Heart right ventricle (tissue), 16 donors: ENCODE measurements around the gene TBC1D19. TPM values are rescaled to one million over a fixed set of nuclear protein-coding genes. Genes with fewer than 3 reads are reported as not detected.

Experiments
- ATAC-seq, 8 donors: fragments of 200-7000 bp; cut with Tn5 transposase; one replicate each; pipeline ENCODE4 v1.9.1; 2020; ENCODE audit warnings: mild to moderate bottlenecking in 8 of 8, moderate library complexity in 8 of 8, moderate number of reproducible peaks in 1 of 8
- DNase-seq, 2 donors: peaks; one replicate each; pipeline ENCODE4 v3.0.0-alpha.2; 2020
- H3K27ac ChIP-seq, 10 donors: fragments of 200-600 bp; sonication (generic) in 2 of 10; one replicate each; pipeline versions ENCODE4 v1.5.0 to v1.8.0; 2020 to 2022; ENCODE audit warnings: mild to moderate bottlenecking in 3 of 10
- H3K27me3 ChIP-seq, 7 donors: fragments of 200-600 bp; one replicate each; pipeline ENCODE4 v1.8.0; 2021 to 2022; ENCODE audit warnings: mild to moderate bottlenecking in 2 of 7
- H3K36me3 ChIP-seq, 9 donors: fragments of 200-600 bp; sonication (generic) in 1 of 9; one replicate each; pipeline versions ENCODE4 v1.5.0 to v1.8.0; 2020 to 2022; ENCODE audit warnings: mild to moderate bottlenecking in 2 of 9
- H3K4me1 ChIP-seq, 9 donors: fragments of 200-600 bp; sonication (generic) in 1 of 9; one replicate each; pipeline versions ENCODE4 v1.5.0 to v1.8.0; 2020 to 2022; ENCODE audit warnings: mild to moderate bottlenecking in 4 of 9
- H3K4me3 ChIP-seq, 10 donors: fragments of 200-600 bp; sonication (generic) in 2 of 10; one replicate each; pipeline versions ENCODE4 v1.5.0 to v1.8.0; 2020 to 2022; ENCODE audit warnings: mild to moderate bottlenecking in 7 of 10, moderate library complexity in 2 of 10
- H3K9me3 ChIP-seq, 11 donors: fragments of 200-600 bp in 10 of 11; sonication (generic) in 2 of 11; one replicate each; pipeline versions ENCODE4 v1.5.0 to v1.8.0; 2013 to 2022; ENCODE audit warnings: mild to moderate bottlenecking in 2 of 11, control low read depth in 1 of 11, moderate library complexity in 1 of 11
- WGBS, 2 donors: extraction: QIAGEN DNeasy Blood & Tissue Kit; methylation state at CpG; one replicate each; pipeline ENCODE4 v1.1.7; 2013; ENCODE audit warnings: inconsistent platforms in 1 of 2; 5-methylcytosine and 5-hydroxymethylcytosine counted together
- intact Hi-C, 10 donors: fragments of 100-400 bp; cut with DNase I; formaldehyde crosslinking; loops; one replicate each; pipeline versions ENCODE4 v1.11.1 to v1.14.2; 2022
- polyA plus RNA-seq, 2 donors: library from polyadenylated mRNA; stranded (reverse); fragments of 200-250 nt; gene quantifications; one replicate each; pipeline ENCODE4 v1.2.3, GENCODE V29; 2013
- total RNA-seq, 10 donors: library from RNA; stranded (reverse); fragmentation: NEBNext Ultra II Directional in 3 of 10; extraction: Animal tissue kit (Norgen Biotek cat#: 25700) in 3 of 10; gene quantifications; one replicate each; pipeline versions ENCODE4 v1.2.1 to v1.2.4, GENCODE V29; 2021 to 2023
- TF ChIP-seq, protein P1 (sequence below), 9 donors: fragments of 200-600 bp; sonication (generic) in 2 of 9; IDR thresholded peaks; one replicate each; pipeline versions ENCODE4 v1.5.0 to v1.8.0; 2021 to 2022; ENCODE audit warnings: antibody characterized with exemption in 9 of 9, mild to moderate bottlenecking in 5 of 9, moderate library complexity in 1 of 9
- donor health status: Arrhythmogenic right ventricular cardiomyopathy.
- donor health status: ischemic (EF 13 %, LVEDD 7.1; RV severe dilation, severe dysfunction).
- donor health status: healthy with polysubstance abuse.
- donor health status: DM: no; HTN: yes; CAD: no.
- donor health status: DM: no; HTN: no; CAD: no.
- donor health status: ischemic (EF 25% LVEDD 6.9; RV normal size, moderate dysfunction).
- donor health status: ischemic (EF 25% LVEDD 5.7; RV mildly dilated, moderate dysfunction).
- donor health status: healthy.
- donor health status: DM: yes; HTN: yes; CAD: no.
- donor health status: Ischemic cardiomyopathy.
- donor health status: ischemic (EF 35%, LVEDD 5.7; RV mildly dilated, moderate dysfunction).
- donor health status: nonischemic (EF 11% LVEDD 7.7; RV severe dilation, severe dysfunction).
- donor health status: DM: yes; HTN: yes; CAD: no.
- donor health status: PGD.
- donor health status: ischemic (EF 29% LVEDD 5.4; RV normal size, mild dysfunction).
- donor health status: nonischemic (EF 23%, LVEDD 6.1; RV moderate dilation, normal function).

The TBC1D19 gene
- total and polyA plus RNA-seq, 12 donors: 1.6 to 10.7 (median 9.4) TPM

DNA sequence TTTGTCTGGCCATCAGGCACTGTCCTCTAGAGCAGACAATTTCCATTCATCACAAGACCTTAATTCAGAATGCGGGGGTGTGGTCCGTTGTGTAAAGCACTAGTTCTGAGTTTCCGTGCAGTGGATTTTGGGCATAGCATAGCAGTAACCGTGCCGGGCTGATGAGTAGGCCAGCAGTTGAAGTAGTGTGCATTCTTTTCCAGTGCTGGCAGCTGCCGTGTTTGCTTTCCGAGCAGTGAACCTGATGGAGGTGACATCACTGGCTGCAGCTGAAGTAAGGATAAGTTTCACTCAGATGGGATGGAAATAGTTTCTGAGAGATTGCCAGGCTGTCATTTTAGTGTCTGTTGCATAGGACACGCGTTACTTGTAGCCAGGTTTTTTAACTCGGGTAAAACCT lies 169.7 kb downstream of the TBC1D19 start:
- Histone ChIP-seq H3K27ac (peak overlapping the region in 5 of 10 donors; percentile 11 to 54 (median 28)), H3K36me3 (peaks cover 0 to 32% (median 0%) of the 10 kb centered on the region in 9 donors), H3K9me3 (no peaks in the 10 kb centered on the region), H3K4me3 (no peak overlapping the region), H3K27me3 (no peaks in the 10 kb centered on the region), H3K4me1 (peaks cover 0 to 21% (median 15%) of the 10 kb centered on the region in 9 donors)
- ATAC-seq (peak; percentile 82 to 99 (median 95)), DNase-seq (peak; percentile 34 to 69)
- 18 to 29% methylated on average over 10 of the region's 10 CpGs for WGBS, 2 donors
- TF ChIP-seq, protein P1, sequence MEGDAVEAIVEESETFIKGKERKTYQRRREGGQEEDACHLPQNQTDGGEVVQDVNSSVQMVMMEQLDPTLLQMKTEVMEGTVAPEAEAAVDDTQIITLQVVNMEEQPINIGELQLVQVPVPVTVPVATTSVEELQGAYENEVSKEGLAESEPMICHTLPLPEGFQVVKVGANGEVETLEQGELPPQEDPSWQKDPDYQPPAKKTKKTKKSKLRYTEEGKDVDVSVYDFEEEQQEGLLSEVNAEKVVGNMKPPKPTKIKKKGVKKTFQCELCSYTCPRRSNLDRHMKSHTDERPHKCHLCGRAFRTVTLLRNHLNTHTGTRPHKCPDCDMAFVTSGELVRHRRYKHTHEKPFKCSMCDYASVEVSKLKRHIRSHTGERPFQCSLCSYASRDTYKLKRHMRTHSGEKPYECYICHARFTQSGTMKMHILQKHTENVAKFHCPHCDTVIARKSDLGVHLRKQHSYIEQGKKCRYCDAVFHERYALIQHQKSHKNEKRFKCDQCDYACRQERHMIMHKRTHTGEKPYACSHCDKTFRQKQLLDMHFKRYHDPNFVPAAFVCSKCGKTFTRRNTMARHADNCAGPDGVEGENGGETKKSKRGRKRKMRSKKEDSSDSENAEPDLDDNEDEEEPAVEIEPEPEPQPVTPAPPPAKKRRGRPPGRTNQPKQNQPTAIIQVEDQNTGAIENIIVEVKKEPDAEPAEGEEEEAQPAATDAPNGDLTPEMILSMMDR (IDR thresholded peaks at IDR 0.05): no peak
- intact Hi-C loops: loop anchor here in 1 of 10 donors (10.0 kb wide), 1 partner anchor 111 kb away; the partner anchor contains the start of gene STIM2

DNA sequence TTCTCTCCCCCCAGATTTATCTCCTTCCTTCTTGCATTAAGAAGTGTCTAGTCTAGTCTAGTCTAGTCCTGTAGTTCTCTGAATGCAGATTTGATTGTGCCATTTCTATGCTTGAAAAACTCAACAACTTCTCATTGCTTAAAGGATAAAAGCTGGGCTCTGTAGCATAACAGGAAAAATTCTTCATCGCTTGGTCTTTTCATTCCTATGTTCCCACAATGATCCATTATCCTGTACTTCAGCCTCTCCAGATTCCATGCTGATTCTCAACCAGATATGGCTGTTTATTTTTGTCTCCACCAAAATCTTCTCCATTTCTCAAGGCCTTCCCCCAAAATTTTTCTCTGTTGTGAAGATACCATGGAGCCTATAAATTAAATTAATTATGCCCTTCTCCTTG lies 173.9 kb downstream of the TBC1D19 start:
- no peaks in the 10 kb centered on the region for H3K9me3 ChIP-seq
- 97 to 98% methylated on average over 1 of the region's 1 CpG for WGBS, 2 donors
- intact Hi-C loops: loop anchor here in 1 of 10 donors (10.0 kb wide), 1 partner anchor 107 kb away; the partner anchor contains the start of gene STIM2

DNA sequence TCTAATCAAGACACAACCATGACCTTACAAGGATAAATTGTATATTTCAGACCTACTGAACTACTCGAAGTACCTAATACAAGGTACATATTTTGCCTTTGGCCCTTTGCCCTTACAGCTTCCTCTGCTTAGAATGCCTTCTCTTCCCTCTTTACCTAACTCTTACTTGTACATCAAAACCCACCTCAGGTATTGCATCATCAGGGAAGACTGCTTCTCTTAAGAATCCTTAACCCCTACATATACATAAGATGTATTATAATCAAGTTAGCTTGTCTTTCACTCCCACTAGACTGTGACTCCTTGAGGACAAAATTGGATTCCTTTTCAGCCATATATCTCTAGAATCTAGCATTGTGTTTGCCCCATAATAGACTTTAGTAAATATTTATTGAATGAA lies 175.0 kb downstream of the TBC1D19 start:
- DNase-seq: no peak
- Histone ChIP-seq H3K9me3 (no peaks in the 10 kb centered on the region), H3K4me3 (no peak overlapping the region), H3K4me1 (peaks cover 0 to 13% (median 4%) of the 10 kb centered on the region in 9 donors), H3K27me3 (no peaks in the 10 kb centered on the region), H3K36me3 (peaks cover 0 to 23% (median 0%) of the 10 kb centered on the region in 9 donors), H3K27ac (no peak overlapping the region)
- WGBS, 2 donors: 86 to 97% methylated on average over 1 of the region's 1 CpG
- ATAC-seq: no peak
- TF ChIP-seq, protein P1 (IDR thresholded peaks at IDR 0.05): no peak
- intact Hi-C loops: loop anchor here in 1 of 10 donors (10.0 kb wide), 1 partner anchor 106 kb away; the partner anchor contains the start of gene STIM2

More for the DNA sequence above, 173.9 kb downstream of the TBC1D19 start:
- Histone ChIP-seq H3K4me3 (no peak overlapping the region), H3K36me3 (peaks cover 0 to 23% (median 0%) of the 10 kb centered on the region in 9 donors), H3K27me3 (no peaks in the 10 kb centered on the region), H3K27ac (no peak overlapping the region), H3K4me1 (peaks cover 0 to 17% (median 12%) of the 10 kb centered on the region in 9 donors)
- TF ChIP-seq, protein P1 (IDR thresholded peaks at IDR 0.05): no peak
- no peak for ATAC-seq
- no peak for DNase-seq

DNA sequence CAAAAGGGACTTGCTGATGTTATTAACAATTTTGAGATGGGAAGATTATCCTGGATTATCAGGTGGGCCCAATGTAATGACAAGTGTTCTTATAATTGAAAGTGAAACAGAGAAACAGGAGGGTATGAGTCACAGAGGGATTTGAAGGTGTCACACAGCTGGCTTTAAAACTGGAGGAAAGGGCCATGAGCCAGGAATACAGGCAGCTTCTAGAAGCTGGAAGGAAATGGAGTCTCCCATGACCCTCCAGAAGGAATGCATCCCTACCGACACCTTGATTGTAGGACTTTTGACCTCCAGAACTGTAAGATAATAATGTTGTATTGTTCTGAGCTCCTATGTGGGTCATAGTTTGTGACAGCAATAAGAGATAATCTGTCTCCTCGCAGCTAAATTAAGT lies 178.8 kb downstream of the TBC1D19 start:
- Histone ChIP-seq H3K4me1 (peaks cover 0 to 13% (median 0%) of the 10 kb centered on the region in 9 donors), H3K27me3 (no peaks in the 10 kb centered on the region), H3K27ac (no peak overlapping the region), H3K9me3 (no peaks in the 10 kb centered on the region), H3K4me3 (no peak overlapping the region), H3K36me3 (peaks cover 0 to 11% (median 0%) of the 10 kb centered on the region in 9 donors)
- 69 to 80% methylated on average over 2 of the region's 2 CpGs for WGBS, 2 donors
- DNase-seq (no peak), ATAC-seq (peak in 6 of 8 donors; percentile 42 to 77 (median 54))
- TF ChIP-seq, protein P1 (IDR thresholded peaks at IDR 0.05): no peak
- intact Hi-C loops: no loop called here
